ENCODE results near the gene WWOX.

Gene WWOX

GRCh38 chr16:79165079-79165478 is 1065.6 kb downstream of the WWOX start:
- Histone ChIP-seq H3K4me3 (IDR thresholded peaks at IDR 0.05; ENCODE audit: insufficient read depth, low read depth, low read length) (no peak overlapping the region), H2AFZ (ENCODE audit: low read depth) (no peak overlapping the region), H3K36me3 (ENCODE audit: insufficient read depth) (no peaks in the 10 kb centered on the region), H3K27ac (no peak overlapping the region), H3K9ac (no peak overlapping the region), H3K27me3 (ENCODE audit: insufficient read depth, low read depth) (no peaks in the 10 kb centered on the region), H3K4me1 (ENCODE audit: low read depth, poor library complexity, severe bottlenecking) (no peaks in the 10 kb centered on the region), H4K20me1 (ENCODE audit: insufficient read depth) (no peaks in the 10 kb centered on the region), H3K4me2 (no peak overlapping the region), H3K79me2 (ENCODE audit: insufficient read depth, low read depth) (no peaks in the 10 kb centered on the region)
- TF ChIP-seq, protein P1, sequence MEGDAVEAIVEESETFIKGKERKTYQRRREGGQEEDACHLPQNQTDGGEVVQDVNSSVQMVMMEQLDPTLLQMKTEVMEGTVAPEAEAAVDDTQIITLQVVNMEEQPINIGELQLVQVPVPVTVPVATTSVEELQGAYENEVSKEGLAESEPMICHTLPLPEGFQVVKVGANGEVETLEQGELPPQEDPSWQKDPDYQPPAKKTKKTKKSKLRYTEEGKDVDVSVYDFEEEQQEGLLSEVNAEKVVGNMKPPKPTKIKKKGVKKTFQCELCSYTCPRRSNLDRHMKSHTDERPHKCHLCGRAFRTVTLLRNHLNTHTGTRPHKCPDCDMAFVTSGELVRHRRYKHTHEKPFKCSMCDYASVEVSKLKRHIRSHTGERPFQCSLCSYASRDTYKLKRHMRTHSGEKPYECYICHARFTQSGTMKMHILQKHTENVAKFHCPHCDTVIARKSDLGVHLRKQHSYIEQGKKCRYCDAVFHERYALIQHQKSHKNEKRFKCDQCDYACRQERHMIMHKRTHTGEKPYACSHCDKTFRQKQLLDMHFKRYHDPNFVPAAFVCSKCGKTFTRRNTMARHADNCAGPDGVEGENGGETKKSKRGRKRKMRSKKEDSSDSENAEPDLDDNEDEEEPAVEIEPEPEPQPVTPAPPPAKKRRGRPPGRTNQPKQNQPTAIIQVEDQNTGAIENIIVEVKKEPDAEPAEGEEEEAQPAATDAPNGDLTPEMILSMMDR (conservative IDR thresholded peaks at IDR 0.05; ENCODE audit: low read depth, low read length) = no peak

GRCh38 chr16:79165506-79165905 is 1066.1 kb downstream of the WWOX start:
- Histone ChIP-seq H3K79me2 (ENCODE audit: insufficient read depth, low read depth) (no peaks in the 10 kb centered on the region), H3K4me1 (ENCODE audit: low read depth, poor library complexity, severe bottlenecking) (no peaks in the 10 kb centered on the region), H4K20me1 (ENCODE audit: insufficient read depth) (no peaks in the 10 kb centered on the region), H3K27ac (no peak overlapping the region), H3K9ac (no peak overlapping the region), H3K4me3 (IDR thresholded peaks at IDR 0.05; ENCODE audit: insufficient read depth, low read depth, low read length) (no peak overlapping the region), H3K27me3 (ENCODE audit: insufficient read depth, low read depth) (no peaks in the 10 kb centered on the region), H2AFZ (ENCODE audit: low read depth) (no peak overlapping the region), H3K36me3 (ENCODE audit: insufficient read depth) (no peaks in the 10 kb centered on the region), H3K4me2 (no peak overlapping the region)
- TF ChIP-seq, protein P1 (conservative IDR thresholded peaks at IDR 0.05; ENCODE audit: low read depth, low read length) = no peak

DNA sequence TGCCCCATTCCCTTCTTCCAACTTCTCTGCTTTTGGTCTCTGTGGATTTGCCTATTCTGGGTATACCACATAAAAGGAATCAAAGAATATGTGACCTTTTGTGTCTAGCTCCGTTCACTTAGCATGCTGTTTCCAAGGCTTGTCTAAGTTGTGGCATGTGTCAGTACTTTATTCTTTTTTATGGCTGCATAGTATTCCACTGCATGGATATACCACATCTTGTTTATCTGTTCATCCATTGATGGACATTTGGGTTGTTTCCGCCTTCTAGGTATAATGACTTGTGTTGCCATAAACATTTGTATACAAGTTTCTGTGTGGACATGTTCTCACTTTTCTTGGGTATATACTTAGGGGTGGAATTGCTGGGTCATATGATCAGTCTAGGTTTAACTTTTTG is 1068.4 kb downstream of the WWOX start:
- Histone ChIP-seq H3K36me3 (ENCODE audit: insufficient read depth) (no peaks in the 10 kb centered on the region), H2AFZ (ENCODE audit: low read depth) (no peak overlapping the region), H3K4me1 (ENCODE audit: low read depth, poor library complexity, severe bottlenecking) (no peaks in the 10 kb centered on the region), H3K27me3 (ENCODE audit: insufficient read depth, low read depth) (no peaks in the 10 kb centered on the region), H3K9ac (no peak overlapping the region), H3K4me2 (no peak overlapping the region), H3K4me3 (IDR thresholded peaks at IDR 0.05; ENCODE audit: insufficient read depth, low read depth, low read length) (no peak overlapping the region), H3K27ac (no peak overlapping the region), H3K79me2 (ENCODE audit: insufficient read depth, low read depth) (no peaks in the 10 kb centered on the region), H4K20me1 (ENCODE audit: insufficient read depth) (no peaks in the 10 kb centered on the region)
- TF ChIP-seq, protein P1 (conservative IDR thresholded peaks at IDR 0.05; ENCODE audit: low read depth, low read length) = no peak

DNA sequence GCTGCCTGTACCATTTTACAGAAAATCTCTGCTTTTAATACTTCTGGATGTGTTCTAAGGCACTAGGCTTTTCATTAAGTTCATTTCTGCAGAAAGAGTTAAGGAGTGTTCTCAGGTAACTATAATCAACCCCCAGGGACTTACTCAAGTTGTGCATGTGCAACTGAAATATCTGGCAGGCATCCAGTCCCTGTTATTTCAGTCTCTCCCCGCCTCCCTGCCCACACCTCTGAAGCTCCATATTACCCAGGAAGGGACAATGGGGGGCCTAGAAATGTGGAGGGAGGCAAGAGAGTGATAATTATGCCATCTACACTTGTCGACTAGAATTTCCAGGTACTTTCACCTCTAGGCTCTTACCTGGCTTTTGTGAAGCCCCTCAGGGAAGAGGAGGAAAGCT is 1068.9 kb downstream of the WWOX start:
- H2AFZ ChIP-seq (ENCODE audit: low read depth) = no peak overlapping the region
- TF ChIP-seq, protein P1 (conservative IDR thresholded peaks at IDR 0.05; ENCODE audit: low read depth, low read length) = no peak

More for the DNA sequence above, 1068.9 kb downstream of the WWOX start:
- H3K79me2 ChIP-seq (ENCODE audit: insufficient read depth, low read depth) = no peaks in the 10 kb centered on the region
- no peak overlapping the region for H3K4me2 ChIP-seq
- H3K4me3 ChIP-seq (IDR thresholded peaks at IDR 0.05; ENCODE audit: insufficient read depth, low read depth, low read length) = no peak overlapping the region
- no peaks in the 10 kb centered on the region for H3K36me3 ChIP-seq (ENCODE audit: insufficient read depth)
- no peaks in the 10 kb centered on the region for H3K27me3 ChIP-seq (ENCODE audit: insufficient read depth, low read depth)
- H3K9ac ChIP-seq = no peak overlapping the region
- no peaks in the 10 kb centered on the region for H3K4me1 ChIP-seq (ENCODE audit: low read depth, poor library complexity, severe bottlenecking)
- H4K20me1 ChIP-seq (ENCODE audit: insufficient read depth) = no peaks in the 10 kb centered on the region
- H3K27ac ChIP-seq = no peak overlapping the region

Measured in KMS-11 (cell line).